Nucleus accumbens (tissue), 56 donors: Measurements from ENCODE around the gene LAMC1.

ENCODE experiments used
- DNase-seq, 56 donors: peaks; one replicate each; lab custom pipeline; 2025; lab: John Stamatoyannopoulos, UW

LAMC1 gene

GRCh38 chr1:183019139-183019740 is 4.0 kb upstream of the LAMC1 start:
- DNase-seq: no peak

- no peak for DNase-seq
Measured at GRCh38 chr1:183019860-183020259, 3.4 kb upstream of the LAMC1 start.

GRCh38 chr1:183021405-183022201 is 1.6 kb upstream of the LAMC1 start:
- DNase-seq: no peak

- DNase-seq: peak in 51 of 56 donors; percentile 13 to 83 (median 47)
Measured at GRCh38 chr1:183022202-183023145, 746 bp upstream of the LAMC1 start.

GRCh38 chr1:183023601-183024316 is 539 bp downstream of the LAMC1 start:
- peak in 41 of 56 donors; percentile 2 to 67 (median 23) for DNase-seq

GRCh38 chr1:183024317-183025009 is 1.2 kb downstream of the LAMC1 start:
- no peak for DNase-seq

GRCh38 chr1:183025010-183025337 is 1.8 kb downstream of the LAMC1 start:
- DNase-seq: no peak

- no peak for DNase-seq
Measured at GRCh38 chr1:183025782-183026774, 2.9 kb downstream of the LAMC1 start.

- no peak for DNase-seq
Measured at GRCh38 chr1:183027031-183027430, 3.8 kb downstream of the LAMC1 start.

GRCh38 chr1:183027791-183028190 is 4.6 kb downstream of the LAMC1 start:
- no peak for DNase-seq

- no peak for DNase-seq
Measured at GRCh38 chr1:183029591-183030000, 6.4 kb downstream of the LAMC1 start.

GRCh38 chr1:183030053-183030452 is 6.8 kb downstream of the LAMC1 start:
- no peak for DNase-seq

GRCh38 chr1:183032122-183032921 is 9.1 kb downstream of the LAMC1 start:
- no peak for DNase-seq

- DNase-seq: no peak
Measured at GRCh38 chr1:183033205-183033604, 10.0 kb downstream of the LAMC1 start.

GRCh38 chr1:183034682-183035081 is 11.5 kb downstream of the LAMC1 start:
- DNase-seq: no peak

GRCh38 chr1:183038333-183038866 is 15.2 kb downstream of the LAMC1 start:
- DNase-seq: no peak

- no peak for DNase-seq
Measured at GRCh38 chr1:183038913-183039312, 15.7 kb downstream of the LAMC1 start.

- no peak for DNase-seq
Measured at GRCh38 chr1:183039330-183039729, 16.1 kb downstream of the LAMC1 start.
